ENCODE measurements around the gene DNAAF1.

DNAAF1 gene

DNA sequence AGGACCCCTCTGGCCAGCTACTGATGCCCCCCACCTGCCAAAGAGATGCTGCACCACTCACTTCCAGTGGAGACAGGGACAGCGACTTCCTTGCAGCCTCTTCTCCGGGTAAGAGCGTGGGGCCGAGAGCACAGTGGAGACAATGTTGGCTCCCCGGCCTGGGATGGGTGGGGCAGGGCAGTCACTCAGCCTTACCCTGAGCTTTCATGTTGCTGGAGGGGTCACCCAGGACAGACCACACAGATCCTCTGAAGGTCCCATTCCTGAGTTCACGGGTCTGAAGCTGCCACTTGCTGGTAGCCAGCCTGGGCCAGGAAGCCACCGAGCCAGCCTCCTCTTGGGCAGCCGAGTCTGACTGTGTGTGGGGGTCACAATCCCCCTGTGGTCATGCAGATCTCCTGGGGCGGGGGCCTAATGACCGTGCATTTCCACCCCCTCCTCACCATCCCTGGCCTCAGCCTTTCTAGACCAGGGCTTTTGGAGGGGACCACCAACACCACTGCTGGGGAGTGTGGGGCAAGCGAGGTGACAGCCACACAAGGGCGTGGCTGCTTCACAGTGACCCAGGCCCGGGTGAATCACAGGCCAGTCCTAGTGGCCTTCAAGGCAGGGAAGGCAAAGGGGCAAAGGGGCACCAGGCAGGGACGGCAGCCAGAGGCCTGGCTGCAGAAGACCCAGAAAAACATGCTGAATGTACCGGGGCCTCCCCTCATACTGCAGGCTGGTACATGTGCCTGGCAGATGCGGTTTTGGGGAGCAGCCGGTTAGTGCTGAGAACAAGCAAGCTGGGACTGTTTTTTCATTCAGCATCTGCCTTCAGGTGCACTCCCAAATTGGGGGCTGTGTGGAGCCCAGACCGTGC, 31.3 kb downstream of the DNAAF1 start:
- TF ChIP-seq CTCF (conservative IDR thresholded peaks at IDR 0.05), result no peak
- no peak overlapping the region for H3K27ac ChIP-seq

DNA sequence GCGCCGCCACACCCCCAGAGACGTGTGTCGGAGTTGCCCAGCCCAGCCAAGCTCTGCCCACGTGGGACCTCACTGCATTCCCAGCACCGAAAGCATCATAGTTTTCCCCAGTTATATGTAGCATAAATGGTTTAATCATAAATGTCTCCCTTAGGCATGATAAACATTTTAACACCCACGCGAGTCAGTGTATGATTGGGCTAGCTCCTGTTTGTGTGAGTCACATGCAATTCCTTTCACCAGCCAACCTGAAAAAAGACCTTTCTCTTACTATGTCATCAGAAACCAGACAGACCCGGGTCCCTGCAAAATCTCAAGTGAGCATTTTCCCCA, 32.6 kb downstream of the DNAAF1 start:
- no peak for TF ChIP-seq CTCF (conservative IDR thresholded peaks at IDR 0.05)

DNA sequence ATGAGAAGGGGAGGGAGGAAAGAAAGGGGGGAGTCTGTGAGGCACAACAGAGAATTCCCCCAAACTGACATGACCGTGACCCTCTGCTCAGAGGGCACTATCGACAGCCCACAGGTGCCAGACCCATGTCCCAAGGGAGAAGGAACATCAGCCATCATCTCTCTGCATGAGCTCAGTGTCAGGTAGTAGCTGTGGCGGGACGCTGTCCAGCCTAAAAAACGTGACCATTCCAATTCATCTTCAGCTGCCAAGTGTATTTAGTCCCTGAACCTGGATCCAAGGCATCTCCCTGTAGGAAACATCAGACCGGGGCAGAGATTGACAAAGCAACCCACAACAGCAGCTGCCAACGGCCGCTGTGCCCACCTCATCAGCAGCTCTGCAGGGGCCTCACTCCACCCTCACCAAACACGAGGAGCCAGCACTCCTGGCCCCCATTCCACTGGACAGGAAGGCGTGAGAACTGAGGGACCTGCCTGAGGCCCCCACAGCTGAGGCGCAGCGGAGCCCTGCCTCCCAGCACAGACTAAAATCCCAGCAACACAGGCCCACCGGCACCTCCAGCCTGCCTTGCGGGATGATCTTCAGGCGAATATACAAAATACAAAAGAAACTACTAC, 33.1 kb downstream of the DNAAF1 start:
- H3K27ac ChIP-seq, result no peak overlapping the region
- 0 out of 2 replicates have a peak, but pooled peaks have one; percentile 6 for TF ChIP-seq CTCF (conservative IDR thresholded peaks at IDR 0.05)

More for the DNA sequence above, 32.6 kb downstream of the DNAAF1 start:
- no peak overlapping the region for H3K27ac ChIP-seq

DNA sequence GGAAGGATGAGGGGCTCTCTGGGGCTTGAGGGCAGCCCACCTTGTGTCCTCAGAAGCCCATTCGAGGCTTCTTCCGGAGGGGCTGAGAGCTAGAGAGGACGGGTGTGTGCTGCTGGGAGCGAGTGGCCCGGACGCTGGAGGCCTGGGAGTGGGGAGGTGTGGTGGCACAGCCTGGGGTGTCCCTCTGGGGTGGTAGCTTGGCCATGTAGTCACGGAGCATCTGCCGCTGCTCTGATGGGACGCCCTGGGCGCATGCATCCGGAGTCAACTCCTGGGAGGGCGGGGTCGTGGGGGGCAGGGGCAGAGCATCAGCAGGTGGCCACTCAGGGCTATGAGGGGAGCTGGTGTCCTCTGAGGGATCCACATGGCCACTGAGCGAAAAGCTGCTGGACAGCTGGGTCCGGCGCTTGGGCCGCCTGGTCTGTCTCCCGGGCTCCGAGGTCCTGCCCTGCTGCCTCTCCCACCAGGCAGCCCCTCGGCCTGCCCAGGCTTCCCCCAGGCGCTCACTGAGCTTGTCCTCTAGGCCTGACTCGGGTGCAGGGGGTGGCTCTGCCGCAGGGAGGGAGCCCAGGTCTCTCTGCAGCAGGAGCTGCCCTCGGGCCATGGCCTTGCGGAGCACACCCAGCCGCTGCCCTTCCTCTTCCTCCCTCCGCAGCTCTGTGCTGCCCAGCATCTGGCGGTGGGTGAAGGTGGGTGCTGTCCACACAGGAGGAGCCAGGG, 33.9 kb downstream of the DNAAF1 start:
- H3K27ac ChIP-seq, result no peak overlapping the region
- no peak for TF ChIP-seq CTCF (conservative IDR thresholded peaks at IDR 0.05)

- no peak overlapping the region for H3K27ac ChIP-seq
Observed at GRCh38 chr16:84179612-84180320, 34.7 kb downstream of the DNAAF1 start.

GRCh38 chr16:84180519-84181140, 35.5 kb downstream of the DNAAF1 start:
- TF ChIP-seq CTCF (conservative IDR thresholded peaks at IDR 0.05), result no peak
- no peak overlapping the region for H3K27ac ChIP-seq

More at GRCh38 chr16:84179612-84180320, 34.7 kb downstream of the DNAAF1 start:
- no peak for TF ChIP-seq CTCF (conservative IDR thresholded peaks at IDR 0.05)
